ENCODE measurements around the gene PDZD11.
A peak's percentile ranks its signal among the peaks of the same experiment; 100 is the strongest.
"Not testable (repeated sequence)": the region's sequence is repeated elsewhere in the genome, so short reads cannot be mapped to it uniquely, and the experiment has no call there.

The PDZD11 gene

DNA sequence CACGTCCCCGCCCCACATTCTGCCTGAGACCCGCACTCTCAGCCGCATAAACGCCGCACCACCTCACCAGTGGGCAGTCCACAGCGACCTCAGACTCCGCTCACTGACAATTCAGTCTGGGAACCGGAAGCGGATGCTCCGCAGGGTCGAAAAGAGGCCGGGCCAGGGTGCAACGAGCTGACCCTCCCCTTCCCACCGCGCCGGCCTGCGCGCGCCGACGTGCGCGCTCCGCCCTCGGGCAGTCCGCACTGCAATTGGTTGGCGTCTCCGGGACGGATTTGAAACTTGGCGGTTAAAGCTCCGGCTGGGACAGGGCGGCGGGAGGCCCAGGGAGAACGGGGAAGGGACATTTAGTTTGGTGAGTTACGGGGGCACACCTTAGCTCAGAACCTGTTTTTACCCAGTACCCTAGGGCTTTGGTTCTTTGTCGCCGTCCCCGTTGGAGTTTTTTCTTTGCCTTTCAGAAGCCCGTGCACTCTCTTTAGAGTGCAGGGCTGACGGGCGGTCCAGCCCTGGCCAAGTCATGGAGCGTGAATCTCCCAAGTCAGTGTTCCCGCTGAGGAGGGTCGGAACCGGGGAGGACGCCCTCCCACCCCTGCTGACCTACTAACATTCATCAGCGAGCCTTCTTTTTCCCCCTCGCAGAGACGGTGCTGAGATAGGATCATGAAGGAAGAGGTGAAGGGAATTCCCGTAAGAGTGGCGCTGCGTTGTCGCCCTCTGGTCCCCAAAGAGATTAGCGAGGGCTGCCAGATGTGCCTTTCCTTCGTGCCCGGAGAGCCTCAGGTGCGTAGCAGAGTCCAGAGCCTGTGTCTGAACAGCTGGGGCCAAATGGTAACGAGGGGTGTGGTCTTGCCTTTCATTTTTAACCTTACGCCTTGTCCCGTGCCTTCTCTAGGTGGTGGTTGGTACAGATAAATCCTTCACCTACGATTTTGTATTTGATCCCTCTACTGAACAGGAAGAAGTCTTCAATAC, at the start of gene PDZD11, which contains the start of gene KIF4A:
Gene PDZD11 (minus strand): TSS at position 135 of the 978 bp plus-strand sequence. CDS start 586 bp downstream, outside the sequence.
Gene KIF4A (plus strand): TSS at position 312 of the 978 bp plus-strand sequence. CDS start 355 bp downstream, at position 667.
- DNase-seq (ENCODE audit: low read depth in 3 of 3): peak; percentile 58 to 67 (median 61)

- DNase-seq (ENCODE audit: low read depth in 3 of 3): no peak
These were observed 48.6 kb upstream of the PDZD11 start for GRCh38 chrX:70338290-70338689.

GRCh38 chrX:70336767-70337166, 47.0 kb upstream of the PDZD11 start:
- DNase-seq (ENCODE audit: low read depth in 3 of 3): no peak

GRCh38 chrX:70332600-70332999, 42.9 kb upstream of the PDZD11 start:
- no peak for DNase-seq (ENCODE audit: low read depth in 3 of 3)

DNA sequence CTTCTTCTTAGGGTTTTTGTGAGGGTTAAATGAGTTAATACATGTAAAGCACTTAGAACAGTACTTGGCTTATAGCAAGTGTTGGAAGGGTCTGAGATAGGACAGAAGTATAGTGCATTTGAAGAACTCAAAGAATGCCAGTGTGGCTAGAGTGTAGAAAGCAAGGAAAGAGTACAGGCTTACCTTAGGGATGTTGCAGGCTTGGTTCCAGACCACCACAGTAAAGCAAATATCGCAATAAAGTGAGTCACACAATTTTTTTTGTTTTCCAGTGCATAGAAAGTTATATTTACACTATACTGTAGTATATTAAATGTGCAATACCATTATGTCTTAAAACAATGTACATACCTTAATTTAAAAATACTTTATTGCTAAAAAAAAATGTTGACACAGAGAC, 41.4 kb upstream of the PDZD11 start:
- DNase-seq (ENCODE audit: low read depth in 3 of 3): no peak

- DNase-seq (ENCODE audit: low read depth in 3 of 3): no peak
These were observed 34.6 kb upstream of the PDZD11 start for GRCh38 chrX:70324326-70324725.

DNA sequence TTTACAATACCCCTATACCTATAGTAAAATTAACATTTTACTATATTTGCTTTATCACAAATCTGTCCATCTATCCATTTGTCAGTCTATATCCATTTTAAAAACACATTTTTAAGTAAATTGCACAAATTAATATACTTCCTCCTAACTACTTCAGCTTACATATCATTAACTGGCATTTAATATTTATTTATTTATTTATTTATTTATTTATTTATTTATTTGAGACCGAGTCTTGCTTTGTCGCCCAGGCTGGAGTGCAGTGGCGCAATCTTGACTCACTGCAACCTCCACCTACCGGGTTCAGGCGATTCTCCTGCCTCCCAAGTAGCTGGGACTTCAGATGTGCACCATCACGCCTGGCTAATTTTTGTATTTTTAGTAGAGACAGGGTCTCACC, 33.9 kb upstream of the PDZD11 start:
- not testable (repeated sequence) for DNase-seq (ENCODE audit: low read depth in 3 of 3)

DNA sequence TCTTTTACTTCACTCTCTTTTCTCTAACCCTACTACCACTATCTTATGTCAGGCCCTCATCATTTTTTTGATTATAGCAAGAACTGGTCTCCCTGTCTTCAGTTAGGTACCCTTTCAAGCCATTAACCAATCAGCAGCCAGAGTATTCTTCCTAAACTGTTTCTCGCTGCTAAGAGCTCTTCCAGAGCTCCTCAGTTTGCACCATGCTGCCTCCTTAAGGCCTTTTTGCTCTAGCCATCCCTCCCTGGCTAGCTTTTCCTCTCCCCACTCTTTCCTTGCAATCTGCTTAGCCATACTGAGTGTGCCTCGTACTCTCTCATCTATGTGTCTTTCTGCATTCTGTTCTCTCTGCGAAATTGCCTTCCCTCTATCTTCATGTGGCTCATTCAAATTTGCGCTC, 33.1 kb upstream of the PDZD11 start:
- no peak for DNase-seq (ENCODE audit: low read depth in 3 of 3)

- DNase-seq (ENCODE audit: low read depth in 3 of 3): no peak
These were observed 23.8 kb upstream of the PDZD11 start for GRCh38 chrX:70313503-70313902.

GRCh38 chrX:70301716-70302115, 12.0 kb upstream of the PDZD11 start:
- no peak for DNase-seq (ENCODE audit: low read depth in 3 of 3)

- DNase-seq (ENCODE audit: low read depth in 3 of 3): no peak
These were observed 3.9 kb upstream of the PDZD11 start for GRCh38 chrX:70293621-70294020.

- no peak for DNase-seq (ENCODE audit: low read depth in 3 of 3)
These were observed 3.1 kb upstream of the PDZD11 start for GRCh38 chrX:70292788-70293187.

GRCh38 chrX:70289168-70289792, 447 bp downstream of the PDZD11 start:
- DNase-seq (ENCODE audit: low read depth in 3 of 3): no peak

- no peak for DNase-seq (ENCODE audit: low read depth in 3 of 3)
These were observed 7.8 kb downstream of the PDZD11 start, which contains the start of gene RAB41 for GRCh38 chrX:70281951-70282350. Gene RAB41, plus strand, starts transcription at chrX:70282172. Its CDS starts 46 bp downstream, at chrX:70282218.

DNA sequence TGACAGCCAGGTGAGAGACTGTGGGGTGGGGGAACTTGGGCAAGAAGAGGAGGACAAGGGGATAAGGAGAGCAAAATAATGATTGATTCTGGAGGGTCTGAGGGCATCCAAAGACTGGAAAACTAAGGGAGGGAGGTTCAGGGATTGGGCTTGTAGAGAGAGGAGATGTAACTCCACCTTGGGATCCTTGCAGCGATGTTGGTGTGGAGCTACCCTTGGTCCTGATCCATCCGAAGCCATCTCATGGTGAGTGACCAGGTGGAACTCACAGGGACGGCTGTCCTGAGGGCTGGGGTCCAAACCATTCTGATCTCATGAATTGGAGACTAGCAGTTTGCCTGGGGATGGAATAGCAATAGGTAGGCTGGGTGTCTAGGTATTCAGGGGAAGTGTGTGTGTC, 9.2 kb downstream of the PDZD11 start:
- DNase-seq (ENCODE audit: low read depth in 3 of 3): no peak

GRCh38 chrX:70279081-70279480, 10.6 kb downstream of the PDZD11 start:
- DNase-seq (ENCODE audit: low read depth in 3 of 3): no peak

DNA sequence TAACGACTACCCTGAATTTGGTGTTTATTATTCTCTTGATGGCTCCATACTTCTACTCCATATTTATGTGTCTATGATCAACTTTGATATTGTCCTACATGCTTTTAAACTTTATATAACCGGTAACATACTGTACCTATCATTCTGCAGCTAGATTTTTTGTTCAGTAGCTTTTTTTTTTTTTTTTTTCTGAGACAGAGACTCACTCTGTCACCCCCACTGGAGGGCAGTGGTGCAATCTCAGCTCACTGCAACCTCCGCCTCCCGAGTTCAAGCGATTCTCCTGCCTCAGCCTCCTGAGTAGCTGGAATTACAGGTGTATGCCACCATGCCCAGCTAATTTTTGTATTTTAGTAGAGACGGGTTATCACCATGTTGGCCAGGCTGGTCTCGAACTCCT, 15.7 kb downstream of the PDZD11 start:
- DNase-seq (ENCODE audit: low read depth in 3 of 3): not testable (repeated sequence)

GRCh38 chrX:70268034-70268433, 21.7 kb downstream of the PDZD11 start, which contains the start of gene ARR3:
Gene ARR3, plus strand, starts transcription at chrX:70268334. Its CDS starts 1,052 bp downstream, at chrX:70269386.
- DNase-seq (ENCODE audit: low read depth in 3 of 3): no peak

- no peak for DNase-seq (ENCODE audit: low read depth in 3 of 3)
These were observed 24.9 kb downstream of the PDZD11 start for GRCh38 chrX:70264784-70265183.

- DNase-seq (ENCODE audit: low read depth in 3 of 3): peak in 2 of 3 donors; percentile 0 to 52
These were observed 26.7 kb downstream of the PDZD11 start for GRCh38 chrX:70262952-70263567.

DNA sequence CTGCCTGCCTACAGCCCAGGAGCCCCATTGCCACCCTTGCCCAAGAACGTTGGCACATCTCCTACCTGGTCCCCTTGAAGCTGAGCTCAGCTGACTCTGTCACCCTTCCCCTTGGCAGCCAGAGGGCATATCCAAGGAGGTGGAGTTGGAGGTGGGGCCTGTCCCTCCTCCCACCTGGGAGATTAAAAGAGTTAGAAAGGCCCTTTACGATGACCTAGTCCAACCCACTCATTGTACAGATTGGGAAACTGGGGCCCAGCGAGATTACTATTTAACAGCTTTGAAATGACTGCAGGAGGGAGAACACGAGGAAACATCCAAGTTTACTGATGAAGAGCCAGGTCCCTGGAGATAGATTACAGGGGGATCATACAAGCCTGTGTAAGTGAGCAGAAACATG, 29.6 kb downstream of the PDZD11 start, which contains the start of gene P2RY4:
Gene P2RY4 (minus strand): TSS at position 101 of the 400 bp plus-strand sequence. CDS start 580 bp downstream, outside the sequence.
- DNase-seq (ENCODE audit: low read depth in 3 of 3): no peak
